Measurements from ENCODE around the gene SRM.

The SRM gene

GRCh38 chr1:11059155-11059967, 457 bp downstream of the SRM start (continued):
- TF ChIP-seq PRDM4 (tag by site-specific recombination; IDR thresholded peaks at IDR 0.05) (no peak), ZNF133 (tag by site-specific recombination; IDR thresholded peaks at IDR 0.05) (no peak), ZNF26 (tag by site-specific recombination; IDR thresholded peaks at IDR 0.05) (no peak), PATZ1 (tag by site-specific recombination; IDR thresholded peaks at IDR 0.05) (no peak; the same call in 1 of the 2 replicates), BCL11B (tag by site-specific recombination; IDR thresholded peaks at IDR 0.05; ENCODE audit: low read depth) (no peak), HOXA7 (CRISPR knock-in tag; IDR thresholded peaks at IDR 0.05; ENCODE audit: borderline replicate concordance) (no peak), ZNF571 (tag by site-specific recombination; IDR thresholded peaks at IDR 0.05) (no peak), ZNF175 (tag by site-specific recombination; IDR thresholded peaks at IDR 0.05) (no peak), PRDM1 (tag by site-specific recombination; IDR thresholded peaks at IDR 0.05) (no peak), ZNF274 (IDR thresholded peaks at IDR 0.05; ENCODE audit: low read length) (no peak), ZNF274 (tag by site-specific recombination; IDR thresholded peaks at IDR 0.05; ENCODE audit: borderline replicate concordance) (no peak), ZNF704 (tag by site-specific recombination; IDR thresholded peaks at IDR 0.05) (no peak), ZNF544 (tag by site-specific recombination; IDR thresholded peaks at IDR 0.05) (no peak), TRIM28 (IDR thresholded peaks at IDR 0.05; ENCODE audit: borderline replicate concordance, low read length) (no peak), KLF16 (tag by site-specific recombination; IDR thresholded peaks at IDR 0.05) (no peak), ZNF37A (tag by site-specific recombination; IDR thresholded peaks at IDR 0.05) (no peak), ZNF670 (tag by site-specific recombination; IDR thresholded peaks at IDR 0.05; ENCODE audit: low read depth) (no peak), ZBTB21 (tag by site-specific recombination; IDR thresholded peaks at IDR 0.05) (no peak), ZNF626 (tag by site-specific recombination; IDR thresholded peaks at IDR 0.05) (no peak), ZNF362 (tag by site-specific recombination; IDR thresholded peaks at IDR 0.05) (no peak), INSM2 (tag by site-specific recombination; IDR thresholded peaks at IDR 0.05) (no peak), ZFP69B (tag by site-specific recombination; IDR thresholded peaks at IDR 0.05) (peak; percentile 34; the same call in 1 of the 2 replicates), KLF17 (tag by site-specific recombination; IDR thresholded peaks at IDR 0.05) (no peak), ZBTB10 (tag by site-specific recombination; IDR thresholded peaks at IDR 0.05) (no peak; the same call in 1 of the 2 replicates), ZNF501 (tag by site-specific recombination; IDR thresholded peaks at IDR 0.05) (no peak), ZNF792 (tag by site-specific recombination; IDR thresholded peaks at IDR 0.05) (no peak)

All from HEK293 (cell line).